Lung (tissue), 12 donors: ENCODE results near the gene CCDC15. TPM values are rescaled to one million over a fixed set of nuclear protein-coding genes. Genes with fewer than 3 reads are reported as not detected.

Experiments used
- ATAC-seq: fragments of 200-7000 bp; cut with Tn5 transposase; one replicate; pipeline ENCODE4 v1.9.1; 2020; ENCODE audit warnings: moderate number of reproducible peaks; ENCODE audit not compliant: insufficient read depth, low FRiP score
- DNase-seq, 3 donors: peaks; one replicate each; pipeline ENCODE4 v3.0.0-alpha.2; 2013 to 2017
- H3K27ac ChIP-seq, 2 donors: one replicate each; pipeline ENCODE4 v1.5.1; 2013; ENCODE audit warnings: mild to moderate bottlenecking in 2 of 2, moderate library complexity in 2 of 2, control low read depth in 1 of 2, inconsistent platforms in 1 of 2, low read depth in 1 of 2, low read length in 1 of 2
- H3K27me3 ChIP-seq, 3 donors: one replicate each; pipeline ENCODE4 v1.5.1; 2013; ENCODE audit warnings: low read length in 2 of 3; ENCODE audit not compliant: control insufficient read depth in 3 of 3, insufficient read depth in 3 of 3
- H3K36me3 ChIP-seq, 4 donors: one replicate each; pipeline ENCODE4 v1.5.1; 2013; ENCODE audit warnings: low read length in 4 of 4, mild to moderate bottlenecking in 1 of 4, moderate library complexity in 1 of 4; ENCODE audit not compliant: control insufficient read depth in 4 of 4, insufficient read depth in 4 of 4
- H3K4me1 ChIP-seq, 5 donors: one replicate each; pipeline ENCODE4 v1.5.1; 2013; ENCODE audit warnings: low read length in 5 of 5, mild to moderate bottlenecking in 2 of 5, moderate library complexity in 1 of 5; ENCODE audit not compliant: control insufficient read depth in 5 of 5, insufficient read depth in 5 of 5
- H3K4me3 ChIP-seq: one replicate; pipeline ENCODE4 v1.5.1; 2013; ENCODE audit warnings: mild to moderate bottlenecking, control low read depth, moderate library complexity
- H3K9ac ChIP-seq, 2 donors: one replicate each; pipeline ENCODE4 v1.5.1; 2013; ENCODE audit warnings: low read length in 2 of 2, control low read depth in 1 of 2; ENCODE audit not compliant: insufficient read depth in 1 of 2
- H3K9me3 ChIP-seq, 4 donors: one replicate each; pipeline ENCODE4 v1.5.1; 2013; ENCODE audit warnings: low read length in 3 of 4, mild to moderate bottlenecking in 1 of 4, moderate library complexity in 1 of 4; ENCODE audit not compliant: control insufficient read depth in 4 of 4, insufficient read depth in 3 of 4
- WGBS, 2 donors: extraction: QIAGEN DNeasy Blood & Tissue Kit; methylation state at CpG; one replicate each; pipeline ENCODE4 v1.1.7; 2013; 5-methylcytosine and 5-hydroxymethylcytosine counted together
- polyA plus RNA-seq, 2 donors: library from polyadenylated mRNA; stranded (reverse); fragments of 200-250 nt; gene quantifications; one replicate each; pipeline ENCODE4 v1.2.1, GENCODE V29; 2013
- total RNA-seq, 2 donors: library from RNA; depleted of rRNA in 1 of 2; stranded (reverse); fragments of >200 nt in 1 of 2; gene quantifications; one replicate each; pipeline ENCODE4 v1.2.1, GENCODE V29; 2014 to 2021
- TF ChIP-seq, protein P1 (sequence below): IDR thresholded peaks from 2 replicates; pipeline ENCODE4 v1.5.1; 2012; ENCODE audit warnings: mild to moderate bottlenecking; ENCODE audit errors: control extremely low read depth, extremely low read depth
- donor health status: control.
- donor health status: control.
- donor health status: Bipolar disorder and iron deficiency.
- donor health status: healthy.
- donor health status: DM: yes; HTN: yes; CAD: no.

CCDC15 gene
- total and polyA plus RNA-seq, 4 donors: 0.65 to 5.1 (median 1.1) TPM

- Histone ChIP-seq H3K36me3 (no peaks in the 10 kb centered on the region), H3K9me3 (no peaks in the 10 kb centered on the region), H3K9ac (peak overlapping the region in 1 of 2 donors; percentile 55), H3K4me1 (peaks cover 0 to 9% (median 0%) of the 10 kb centered on the region in 5 donors), H3K27me3 (peaks cover 0 to 32% (median 23%) of the 10 kb centered on the region in 3 donors), H3K27ac (peak overlapping the region in 1 of 2 donors; percentile 71), H3K4me3 (peak overlapping the region; percentile 61)
- no peak for DNase-seq
- no peak for ATAC-seq
- TF ChIP-seq, protein P1, sequence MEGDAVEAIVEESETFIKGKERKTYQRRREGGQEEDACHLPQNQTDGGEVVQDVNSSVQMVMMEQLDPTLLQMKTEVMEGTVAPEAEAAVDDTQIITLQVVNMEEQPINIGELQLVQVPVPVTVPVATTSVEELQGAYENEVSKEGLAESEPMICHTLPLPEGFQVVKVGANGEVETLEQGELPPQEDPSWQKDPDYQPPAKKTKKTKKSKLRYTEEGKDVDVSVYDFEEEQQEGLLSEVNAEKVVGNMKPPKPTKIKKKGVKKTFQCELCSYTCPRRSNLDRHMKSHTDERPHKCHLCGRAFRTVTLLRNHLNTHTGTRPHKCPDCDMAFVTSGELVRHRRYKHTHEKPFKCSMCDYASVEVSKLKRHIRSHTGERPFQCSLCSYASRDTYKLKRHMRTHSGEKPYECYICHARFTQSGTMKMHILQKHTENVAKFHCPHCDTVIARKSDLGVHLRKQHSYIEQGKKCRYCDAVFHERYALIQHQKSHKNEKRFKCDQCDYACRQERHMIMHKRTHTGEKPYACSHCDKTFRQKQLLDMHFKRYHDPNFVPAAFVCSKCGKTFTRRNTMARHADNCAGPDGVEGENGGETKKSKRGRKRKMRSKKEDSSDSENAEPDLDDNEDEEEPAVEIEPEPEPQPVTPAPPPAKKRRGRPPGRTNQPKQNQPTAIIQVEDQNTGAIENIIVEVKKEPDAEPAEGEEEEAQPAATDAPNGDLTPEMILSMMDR: no peak
- 50% methylated on average over 18 to 19 of the region's 19 CpGs for WGBS, 2 donors
Observed at GRCh38 chr11:125062218-125062930, 108.4 kb downstream of the CCDC15 start.

GRCh38 chr11:125062931-125063428 lies 109.0 kb downstream of the CCDC15 start, which contains the start of gene SLC37A2:
SLC37A2 (plus strand) TSS chr11:125063305; CDS start chr11:125063368, 63 bp downstream.
- no peaks in the 10 kb centered on the region for H3K36me3 ChIP-seq
- peak within 1 kb of the TSS in 1 of 2 donors; percentile 71 for H3K27ac ChIP-seq
- WGBS, 2 donors: 1% methylated on average over 42 to 46 of the region's 46 CpGs
- H3K4me1 ChIP-seq: peaks cover 0 to 9% (median 0%) of the 10 kb centered on the region in 5 donors
- no peaks in the 10 kb centered on the region for H3K9me3 ChIP-seq
- peak within 1 kb of the TSS; percentile 61 for H3K4me3 ChIP-seq
- DNase-seq (peak; percentile 61 to 72 (median 66)), ATAC-seq (peak; percentile 86)
- TF ChIP-seq, protein P1: no peak
- peaks cover 0 to 32% (median 23%) of the 10 kb centered on the region in 3 donors for H3K27me3 ChIP-seq
- H3K9ac ChIP-seq: peak within 1 kb of the TSS in 1 of 2 donors; percentile 55

- DNase-seq (no peak), ATAC-seq (no peak)
- no peaks in the 10 kb centered on the region for H3K9me3 ChIP-seq
- no peak overlapping the region for H3K9ac ChIP-seq
- peaks cover 0 to 9% (median 0%) of the 10 kb centered on the region in 5 donors for H3K4me1 ChIP-seq
- H3K27ac ChIP-seq: peak overlapping the region in 1 of 2 donors; percentile 71
- WGBS, 2 donors: 6 to 9% methylated on average over 38 of the region's 38 CpGs
- TF ChIP-seq, protein P1: no peak
- H3K27me3 ChIP-seq: peaks cover 0 to 32% (median 23%) of the 10 kb centered on the region in 3 donors
- peak overlapping the region; percentile 61 for H3K4me3 ChIP-seq
- no peaks in the 10 kb centered on the region for H3K36me3 ChIP-seq
Observed at GRCh38 chr11:125063429-125064043, 109.5 kb downstream of the CCDC15 start.
